K562 (cell line): Measurements from ENCODE around the gene PTPRF. TPM values are rescaled to one million over a fixed set of nuclear protein-coding genes. Genes with fewer than 3 reads are reported as not detected.

Source experiments
- ATAC-seq: fragments of 200-7000 bp; cut with Tn5 transposase; 3 replicates; pipeline ENCODE4 v1.9.1; 2020; ENCODE audit warnings: moderate library complexity
- BruUV-seq: library from RNA; stranded (reverse); fragments of 400-500 nt; replicated peaks from 2 replicates; lab custom pipeline; 2021; lab: Mats Ljungman, UMichigan
- CTCF ChIA-PET: fragments of 300-600 bp; formaldehyde crosslinking; extraction: SDS; loops from one replicate; lab custom pipeline; 2021; ENCODE audit warnings: low intra/inter-chr PET ratio; lab: Yijun Ruan, JAX
- POLR2A ChIA-PET: fragments of 300-600, 350-650 bp; sonication (Branson Sonifier 250); formaldehyde crosslinking; extraction: SDS; loops from one replicate; lab custom pipeline; 2021; ENCODE audit warnings: antibody characterized with exemption, inconsistent platforms; lab: Yijun Ruan, JAX
- DNase-seq, 4 experiments: peaks; one replicate each; pipeline versions ENCODE4 v3.0.0 to v3.0.0-alpha.2; 2011 to 2018; ENCODE audit warnings: low spot score in 3 of 4, mixed read lengths in 3 of 4; ENCODE audit errors: extremely low read depth in 1 of 4
- FAIRE-seq: peaks from 2 replicates; lab custom pipeline; 2011; peaks lifted over from hg19 to GRCh38; lab: Jason Lieb, UNC
- H2AFZ ChIP-seq: 2 replicates; pipeline ENCODE4 v1.6.0; 2011; ENCODE audit warnings: low read depth, low read length, control low read depth, inconsistent platforms
- H3K27ac ChIP-seq: fragments of 200-600 bp; 3 replicates; pipeline ENCODE4 v1.8.0; 2011; ENCODE audit warnings: low read depth, mild to moderate bottlenecking, control low read depth, inconsistent platforms, low read length, moderate library complexity, mixed read lengths; ENCODE audit errors: extremely low read depth
- H3K27me3 ChIP-seq, 2 experiments: fragments of 300-600 bp in 1 of 2; 2 replicates in 1 of 2; 3 replicates in 1 of 2; pipeline versions ENCODE4 v1.6.0 to v1.8.0; 2011; ENCODE audit warnings: inconsistent platforms in 2 of 2, low read length in 2 of 2, mild to moderate bottlenecking in 1 of 2, mixed read lengths in 1 of 2, moderate library complexity in 1 of 2; ENCODE audit not compliant: control insufficient read depth in 2 of 2, insufficient read depth in 2 of 2
- H3K36me3 ChIP-seq: fragments of 300-600 bp; 3 replicates; pipeline ENCODE4 v1.8.0; 2011; ENCODE audit warnings: mild to moderate bottlenecking, low read length, inconsistent platforms; ENCODE audit not compliant: control insufficient read depth, insufficient read depth
- H3K4me1 ChIP-seq, 2 experiments: fragments of 200-600 bp in 1 of 2; replicated peaks in 1 of 2; 2 replicates in 1 of 2; 3 replicates in 1 of 2; pipeline versions ENCODE4 v1.5.1 to v1.8.0; 2011; ENCODE audit warnings: inconsistent platforms in 2 of 2, low read length in 2 of 2, mild to moderate bottlenecking in 1 of 2, mixed read lengths in 1 of 2, moderate library complexity in 1 of 2; ENCODE audit not compliant: control insufficient read depth in 2 of 2, insufficient read depth in 2 of 2
- H3K4me2 ChIP-seq: 2 replicates; pipeline ENCODE4 v1.6.1; 2011; ENCODE audit warnings: low read length, control low read depth, inconsistent platforms, mixed read lengths; ENCODE audit not compliant: insufficient read depth
- H3K4me3 ChIP-seq: fragments of 200-600 bp; sonication (generic), shearing (Covaris generic); 2 replicates; pipeline ENCODE4 v1.5.1; 2016; ENCODE audit warnings: control low read depth, inconsistent platforms
- H3K79me2 ChIP-seq: fragments of 200-600 bp; 3 replicates; pipeline ENCODE4 v1.8.0; 2011; ENCODE audit warnings: low read length, inconsistent platforms; ENCODE audit not compliant: control insufficient read depth, insufficient read depth
- H3K9ac ChIP-seq, 2 experiments: 2 replicates each; pipeline versions ENCODE4 v1.6.0 to v1.6.1; 2011; ENCODE audit warnings: low read depth in 2 of 2, low read length in 2 of 2, control low read depth in 1 of 2, inconsistent platforms in 1 of 2, mild to moderate bottlenecking in 1 of 2, mixed read lengths in 1 of 2; ENCODE audit not compliant: insufficient read depth in 1 of 2
- H3K9me1 ChIP-seq: one replicate; pipeline ENCODE4 v1.6.0; 2011; ENCODE audit warnings: inconsistent platforms, mild to moderate bottlenecking, low read length, moderate library complexity; ENCODE audit not compliant: control insufficient read depth, insufficient read depth
- H3K9me3 ChIP-seq: replicated peaks from 2 replicates; pipeline ENCODE4 v1.5.1; 2011; ENCODE audit warnings: low read depth, low read length, inconsistent platforms; ENCODE audit not compliant: control insufficient read depth, insufficient read depth
- H4K20me1 ChIP-seq: replicated peaks from 2 replicates; pipeline ENCODE4 v1.6.1; 2011; ENCODE audit warnings: low read length, inconsistent platforms, mixed read lengths; ENCODE audit not compliant: control insufficient read depth, insufficient read depth
- ATF1 ChIP-seq, 2 experiments: fragments of 450-650 bp in 1 of 2; IDR thresholded peaks; 2 replicates each; pipeline ENCODE4 v1.6.1; 2016; ENCODE audit warnings: missing compliant biosample characterization in 1 of 2, missing genetic modification characterization in 1 of 2
- CHCHD3 ChIP-seq: fragments of 250-450 bp; sonication (Bioruptor Pico); IDR thresholded peaks from 2 replicates; pipeline ENCODE4 v2.1.2; 2022; ENCODE audit warnings: mild to moderate bottlenecking
- DIDO1 ChIP-seq: fragments of 450-650 bp; IDR thresholded peaks from 2 replicates; pipeline ENCODE4 v1.6.1; 2016; ENCODE audit warnings: low read depth, missing biosample characterization, missing genetic modification characterization
- DPF2 ChIP-seq: fragments of 450-650 bp; IDR thresholded peaks from 2 replicates; pipeline ENCODE4 v1.6.1; 2016
- FUS ChIP-seq: fragments of 200-400 bp; formaldehyde crosslinking; optimal IDR thresholded peaks from 2 replicates; pipeline ENCODE3; 2017; ENCODE audit warnings: low read depth, low read length
- STAT6 ChIP-seq: sonication (generic); formaldehyde crosslinking; IDR thresholded peaks from 2 replicates; pipeline ENCODE4 v1.8.1; 2023; ENCODE audit warnings: mild to moderate bottlenecking, missing genetic modification reagents
- ZNF280B ChIP-seq: fragments of 250-450 bp; sonication (Bioruptor Pico); IDR thresholded peaks from 2 replicates; pipeline ENCODE4 v1.5.1; 2021; ENCODE audit warnings: mild to moderate bottlenecking
- WGBS: fragments of 100-300 bp; shearing (Covaris generic); methylation state at CpG from one replicate; pipeline ENCODE4 v1.1.6; 2016; ENCODE audit warnings: low coverage, mixed read lengths; ENCODE audit not compliant: insufficient coverage; ENCODE audit errors: missing lambda C conversion rate; 5-methylcytosine and 5-hydroxymethylcytosine counted together
- in situ Hi-C: fragments of 300-500 bp; cut with MboI; formaldehyde crosslinking; loops from 4 replicates; pipeline ENCODE4 v1.15.0; 2018; ENCODE audit warnings: inconsistent platforms, mixed read lengths
- intact Hi-C: fragments of 100-400 bp; cut with micrococcal nuclease; formaldehyde crosslinking; loops from 2 replicates; pipeline ENCODE4 v1.14.2; 2022
- polyA plus RNA-seq, 8 experiments: library from polyadenylated mRNA; depleted of rRNA in 4 of 8; stranded (reverse) in 5 of 8; unstranded in 3 of 8; fragments of >200 nt; fragmentation: Nextera tagmentation in 2 of 8; fragmentation: Illumina TruSeq in 1 of 8; extraction: Ambion mirVana in 2 of 8; extraction: Trizol in 1 of 8; gene quantifications; 2 replicates each; pipeline versions ENCODE4 v1.2.1 to v1.2.3, GENCODE V29; 2011 to 2014; ENCODE audit warnings: inconsistent platforms in 1 of 8, missing spikeins in 1 of 8
- total RNA-seq, 7 experiments: library from RNA; depleted of rRNA in 6 of 7; stranded (reverse); fragments of >200 nt in 6 of 7; fragmentation: Illumina TruSeq in 2 of 7; extraction: Trizol in 2 of 7; gene quantifications; 2 replicates each; pipeline versions ENCODE4 v1.2.1 to v1.2.3, GENCODE V29; 2011 to 2021; ENCODE audit warnings: low replicate concordance in 1 of 7
- TF ChIP-seq, protein P1 (sequence below): sonication (generic); formaldehyde crosslinking; IDR thresholded peaks from 2 replicates; pipeline ENCODE4 v1.8.0; 2022; ENCODE audit warnings: mild to moderate bottlenecking, missing genetic modification reagents
- TF ChIP-seq, protein P2 (sequence below): IDR thresholded peaks from 2 replicates; pipeline ENCODE4 v1.6.1; 2012; ENCODE audit warnings: low read depth, low read length, improper control_type of control experiment, borderline replicate concordance
- TF ChIP-seq, protein P3 (sequence below): sonication (generic); formaldehyde crosslinking; IDR thresholded peaks from 2 replicates; pipeline ENCODE4 v1.8.1; 2023; ENCODE audit warnings: mild to moderate bottlenecking, missing genetic modification reagents

Gene PTPRF
- total and polyA plus RNA-seq, 9 of the 15 experiments (the other 6 are each of a cell fraction or from before 2014, with no cell fraction given): 0.13 to 4.3 (median 1.1) TPM

GRCh38 chr1:43512133-43512532 lies 18.6 kb upstream of the PTPRF start:
- ATAC-seq (no peak), DNase-seq (no peak), FAIRE-seq (no peak)
- H3K9ac ChIP-seq: no peak overlapping the region
- no peaks in the 10 kb centered on the region for H3K79me2 ChIP-seq
- no TSS peak for BruUV-seq
- H4K20me1 ChIP-seq: no peaks in the 10 kb centered on the region
- no peak overlapping the region for H3K4me3 ChIP-seq
- H3K4me1 ChIP-seq: no peaks in the 10 kb centered on the region
- no peak overlapping the region for H2AFZ ChIP-seq
- H3K9me3 ChIP-seq: 0 out of 2 replicates have a peak, but pooled peaks cover 4% of the 10 kb centered on the region
- no peak overlapping the region for H3K27ac ChIP-seq
- peaks cover 17 to 58% of the 10 kb centered on the region in 2 experiments for H3K27me3 ChIP-seq
- no peak for TF ChIP-seq DIDO1
- no peak for TF ChIP-seq CHCHD3 (CRISPR knock-in tag)
- TF ChIP-seq, protein P1, sequence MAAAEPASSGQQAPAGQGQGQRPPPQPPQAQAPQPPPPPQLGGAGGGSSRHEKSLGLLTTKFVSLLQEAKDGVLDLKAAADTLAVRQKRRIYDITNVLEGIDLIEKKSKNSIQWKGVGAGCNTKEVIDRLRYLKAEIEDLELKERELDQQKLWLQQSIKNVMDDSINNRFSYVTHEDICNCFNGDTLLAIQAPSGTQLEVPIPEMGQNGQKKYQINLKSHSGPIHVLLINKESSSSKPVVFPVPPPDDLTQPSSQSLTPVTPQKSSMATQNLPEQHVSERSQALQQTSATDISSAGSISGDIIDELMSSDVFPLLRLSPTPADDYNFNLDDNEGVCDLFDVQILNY (CRISPR knock-in tag): no peak
- TF ChIP-seq, protein P2, sequence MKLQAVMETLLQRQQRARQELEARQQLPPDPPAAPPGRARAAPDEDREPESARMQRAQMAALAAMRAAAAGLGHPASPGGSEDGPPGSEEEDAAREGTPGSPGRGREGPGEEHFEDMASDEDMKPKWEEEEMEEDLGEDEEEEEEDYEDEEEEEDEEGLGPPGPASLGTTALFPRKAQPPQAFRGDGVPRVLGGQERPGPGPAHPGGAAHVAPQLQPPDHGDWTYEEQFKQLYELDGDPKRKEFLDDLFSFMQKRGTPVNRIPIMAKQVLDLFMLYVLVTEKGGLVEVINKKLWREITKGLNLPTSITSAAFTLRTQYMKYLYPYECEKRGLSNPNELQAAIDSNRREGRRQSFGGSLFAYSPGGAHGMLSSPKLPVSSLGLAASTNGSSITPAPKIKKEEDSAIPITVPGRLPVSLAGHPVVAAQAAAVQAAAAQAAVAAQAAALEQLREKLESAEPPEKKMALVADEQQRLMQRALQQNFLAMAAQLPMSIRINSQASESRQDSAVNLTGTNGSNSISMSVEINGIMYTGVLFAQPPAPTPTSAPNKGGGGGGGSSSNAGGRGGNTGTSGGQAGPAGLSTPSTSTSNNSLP: no peak
- no peak for TF ChIP-seq ZNF280B (CRISPR knock-in tag)
- TF ChIP-seq, protein P3, sequence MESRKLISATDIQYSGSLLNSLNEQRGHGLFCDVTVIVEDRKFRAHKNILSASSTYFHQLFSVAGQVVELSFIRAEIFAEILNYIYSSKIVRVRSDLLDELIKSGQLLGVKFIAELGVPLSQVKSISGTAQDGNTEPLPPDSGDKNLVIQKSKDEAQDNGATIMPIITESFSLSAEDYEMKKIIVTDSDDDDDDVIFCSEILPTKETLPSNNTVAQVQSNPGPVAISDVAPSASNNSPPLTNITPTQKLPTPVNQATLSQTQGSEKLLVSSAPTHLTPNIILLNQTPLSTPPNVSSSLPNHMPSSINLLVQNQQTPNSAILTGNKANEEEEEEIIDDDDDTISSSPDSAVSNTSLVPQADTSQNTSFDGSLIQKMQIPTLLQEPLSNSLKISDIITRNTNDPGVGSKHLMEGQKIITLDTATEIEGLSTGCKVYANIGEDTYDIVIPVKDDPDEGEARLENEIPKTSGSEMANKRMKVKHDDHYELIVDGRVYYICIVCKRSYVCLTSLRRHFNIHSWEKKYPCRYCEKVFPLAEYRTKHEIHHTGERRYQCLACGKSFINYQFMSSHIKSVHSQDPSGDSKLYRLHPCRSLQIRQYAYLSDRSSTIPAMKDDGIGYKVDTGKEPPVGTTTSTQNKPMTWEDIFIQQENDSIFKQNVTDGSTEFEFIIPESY: no peak
- no peak for TF ChIP-seq STAT6
- TF ChIP-seq FUS: no peak
- TF ChIP-seq DPF2: no peak
- no peak for TF ChIP-seq ATF1 (CRISPR knock-in tag; IDR thresholded peaks at IDR 0.05)
- no peak for TF ChIP-seq ATF1 (tag; IDR thresholded peaks at IDR 0.05)
- H3K4me2 ChIP-seq: no peak overlapping the region
- H3K36me3 ChIP-seq: no peaks in the 10 kb centered on the region
- 4% methylated on average over 2 of the region's 2 CpGs for WGBS
- intact Hi-C loops: no loop called here
- ChIA-PET CTCF (no interaction called here), POLR2A (no interaction called here)
- in situ Hi-C loops: loop anchor here (5.0 kb wide), 1 partner anchor 285 kb away; no protein-coding TSS in a partner anchor
- H3K9me1 ChIP-seq: no peaks in the 10 kb centered on the region
